GM12801 (cell line): ENCODE measurements around the gene ARHGDIG.

Experiments used
- TF ChIP-seq, protein P1 (sequence below): IDR thresholded peaks from one replicate; pipeline ENCODE4 v1.5.1; 2011; ENCODE audit warnings: control low read depth; ENCODE audit not compliant: insufficient read length; ENCODE audit errors: extremely low read depth

ARHGDIG gene

DNA sequence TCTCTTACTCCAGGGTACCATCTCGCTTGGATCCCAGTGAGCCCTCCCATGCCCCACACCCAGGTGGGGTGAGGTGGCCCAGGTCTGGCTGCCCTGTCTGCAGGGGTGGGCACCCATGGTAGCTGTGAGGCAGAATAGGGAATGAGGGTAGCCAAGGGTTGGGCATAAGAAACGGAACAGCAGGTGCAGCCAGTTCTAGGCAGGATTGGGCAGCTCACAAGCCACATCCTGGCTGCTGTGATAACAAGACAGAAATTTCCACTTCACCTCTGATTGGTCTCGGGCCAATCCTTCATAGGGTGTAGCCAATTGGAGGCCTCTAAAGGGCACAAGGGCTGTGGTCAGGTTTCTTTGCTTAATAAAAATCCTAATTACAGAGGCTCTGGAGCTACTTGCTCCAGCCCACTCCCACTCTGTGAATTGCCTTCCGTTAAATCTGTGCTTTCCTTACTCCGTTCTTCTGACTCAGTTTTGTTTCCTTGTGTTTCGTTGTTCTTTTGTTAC, 1.5 kb upstream of the ARHGDIG start:
- TF ChIP-seq, protein P1, sequence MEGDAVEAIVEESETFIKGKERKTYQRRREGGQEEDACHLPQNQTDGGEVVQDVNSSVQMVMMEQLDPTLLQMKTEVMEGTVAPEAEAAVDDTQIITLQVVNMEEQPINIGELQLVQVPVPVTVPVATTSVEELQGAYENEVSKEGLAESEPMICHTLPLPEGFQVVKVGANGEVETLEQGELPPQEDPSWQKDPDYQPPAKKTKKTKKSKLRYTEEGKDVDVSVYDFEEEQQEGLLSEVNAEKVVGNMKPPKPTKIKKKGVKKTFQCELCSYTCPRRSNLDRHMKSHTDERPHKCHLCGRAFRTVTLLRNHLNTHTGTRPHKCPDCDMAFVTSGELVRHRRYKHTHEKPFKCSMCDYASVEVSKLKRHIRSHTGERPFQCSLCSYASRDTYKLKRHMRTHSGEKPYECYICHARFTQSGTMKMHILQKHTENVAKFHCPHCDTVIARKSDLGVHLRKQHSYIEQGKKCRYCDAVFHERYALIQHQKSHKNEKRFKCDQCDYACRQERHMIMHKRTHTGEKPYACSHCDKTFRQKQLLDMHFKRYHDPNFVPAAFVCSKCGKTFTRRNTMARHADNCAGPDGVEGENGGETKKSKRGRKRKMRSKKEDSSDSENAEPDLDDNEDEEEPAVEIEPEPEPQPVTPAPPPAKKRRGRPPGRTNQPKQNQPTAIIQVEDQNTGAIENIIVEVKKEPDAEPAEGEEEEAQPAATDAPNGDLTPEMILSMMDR: no peak

DNA sequence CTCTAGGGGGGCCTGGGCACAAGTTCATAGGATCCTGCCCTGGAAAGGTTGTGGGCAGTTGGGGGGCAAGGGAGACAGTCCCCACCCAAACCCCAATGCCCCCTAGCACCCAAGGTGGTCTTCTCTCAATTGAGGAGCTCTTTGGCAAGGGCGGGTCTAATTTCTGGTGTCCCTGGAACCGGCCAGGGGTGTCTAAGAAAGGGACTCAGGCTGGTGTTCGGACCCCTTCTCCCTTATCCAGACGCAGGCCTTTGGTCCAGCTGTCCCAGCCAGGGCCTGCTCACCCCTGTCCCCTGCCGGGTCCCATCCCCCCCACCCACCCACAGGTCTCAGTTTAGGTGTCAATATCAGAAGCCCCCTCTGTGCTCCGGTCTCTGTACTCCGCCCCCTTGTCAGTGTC, 860 bp upstream of the ARHGDIG start:
- TF ChIP-seq, protein P1: no peak

DNA sequence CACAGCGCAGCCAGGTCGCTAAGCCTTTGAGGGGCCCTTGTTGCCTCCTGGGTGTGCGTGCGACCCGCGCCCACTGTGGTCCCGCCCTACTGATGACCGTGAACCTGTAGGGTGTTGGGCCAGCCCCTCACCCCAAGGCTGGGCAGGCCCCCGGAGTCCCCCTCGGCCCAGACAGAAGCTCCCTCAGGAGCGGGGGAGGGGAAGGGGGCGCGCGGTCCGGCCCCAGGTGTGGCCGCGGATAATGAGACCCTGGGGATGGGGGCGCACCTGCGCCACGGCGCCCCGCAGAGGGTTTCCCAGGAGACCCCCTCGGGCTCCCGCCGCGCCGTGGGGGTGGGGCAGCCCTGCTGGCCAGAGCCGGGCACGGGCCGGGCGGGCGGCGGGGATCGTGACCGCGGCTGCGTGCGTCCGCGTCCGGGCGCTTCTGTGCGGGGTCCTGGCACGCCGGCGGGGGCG, 358 bp upstream of the ARHGDIG start:
- TF ChIP-seq, protein P1: no peak

DNA sequence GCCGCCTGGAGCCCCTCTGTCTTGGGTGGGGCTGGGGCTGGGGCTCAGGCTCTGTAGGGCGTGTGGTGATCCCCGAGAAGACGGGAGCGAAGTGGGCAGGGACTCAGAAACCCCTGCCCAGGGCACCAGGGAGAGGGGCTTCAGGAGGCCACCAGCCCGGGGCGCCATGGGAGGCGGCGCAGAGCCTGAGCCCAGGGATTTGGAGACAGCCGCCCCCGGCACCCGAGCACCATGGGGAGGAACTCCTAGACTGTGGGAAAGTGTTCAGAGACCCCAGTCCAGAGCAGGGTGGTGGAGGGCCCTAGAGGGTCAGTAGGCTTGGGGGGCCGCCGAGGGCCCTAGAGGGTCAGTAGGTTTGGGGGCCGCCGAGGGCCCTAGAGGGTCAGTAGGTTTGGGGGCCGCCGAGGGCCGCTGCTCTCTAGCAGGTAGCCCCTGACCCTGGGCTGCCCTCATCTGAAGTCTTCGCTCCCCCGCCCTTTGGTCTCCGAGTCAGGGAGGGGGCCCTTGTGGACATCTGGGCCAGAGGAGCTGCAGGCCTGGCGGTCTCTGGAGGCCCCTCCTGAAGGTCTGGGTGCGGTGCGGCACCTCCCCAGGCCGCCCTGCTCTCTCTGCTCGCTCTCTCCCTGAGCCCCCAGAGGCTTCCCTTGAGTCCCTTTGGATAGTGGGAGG, 734 bp downstream of the ARHGDIG start:
- TF ChIP-seq, protein P1: no peak

DNA sequence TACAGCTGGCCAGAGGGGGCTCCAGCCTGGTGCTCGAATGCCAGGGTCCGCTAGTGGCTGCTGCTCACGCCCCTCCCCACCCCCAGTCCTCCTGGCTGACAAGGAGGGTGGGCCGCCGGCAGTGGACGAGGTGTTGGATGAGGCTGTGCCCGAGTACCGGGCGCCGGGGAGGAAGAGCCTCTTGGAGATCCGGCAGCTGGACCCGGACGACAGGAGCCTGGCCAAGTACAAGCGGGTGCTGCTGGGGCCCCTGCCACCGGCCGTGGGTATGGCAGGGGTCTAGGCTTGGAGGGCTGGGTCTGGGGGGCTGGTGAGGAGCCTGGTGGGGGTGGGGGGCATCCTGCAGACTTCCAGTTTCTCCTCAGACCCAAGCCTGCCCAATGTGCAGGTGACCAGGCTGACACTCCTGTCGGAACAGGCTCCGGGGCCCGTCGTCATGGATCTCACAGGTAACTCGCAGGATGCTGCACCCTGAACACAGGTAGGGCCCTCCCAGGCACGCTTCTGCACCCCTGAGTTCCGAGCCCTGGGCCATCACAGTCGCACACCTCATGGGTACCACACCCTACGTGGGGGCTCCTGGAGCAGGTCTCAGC, 1.4 kb downstream of the ARHGDIG start:
- TF ChIP-seq, protein P1: no peak

DNA sequence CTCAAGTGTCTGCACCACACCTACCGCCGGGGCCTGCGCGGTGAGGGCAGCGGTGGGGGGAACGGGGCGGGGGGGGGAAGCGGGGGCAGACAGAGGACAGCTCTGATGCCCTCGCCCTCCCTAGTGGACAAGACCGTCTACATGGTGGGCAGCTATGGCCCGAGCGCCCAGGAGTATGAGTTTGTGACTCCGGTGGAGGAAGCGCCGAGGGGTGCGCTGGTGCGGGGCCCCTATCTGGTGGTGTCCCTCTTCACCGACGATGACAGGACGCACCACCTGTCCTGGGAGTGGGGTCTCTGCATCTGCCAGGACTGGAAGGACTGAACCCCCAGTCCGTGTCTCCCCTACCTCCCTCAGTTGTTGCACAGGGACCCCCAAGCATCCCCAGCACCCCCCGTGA, 2.1 kb downstream of the ARHGDIG start:
- TF ChIP-seq, protein P1: no peak

DNA sequence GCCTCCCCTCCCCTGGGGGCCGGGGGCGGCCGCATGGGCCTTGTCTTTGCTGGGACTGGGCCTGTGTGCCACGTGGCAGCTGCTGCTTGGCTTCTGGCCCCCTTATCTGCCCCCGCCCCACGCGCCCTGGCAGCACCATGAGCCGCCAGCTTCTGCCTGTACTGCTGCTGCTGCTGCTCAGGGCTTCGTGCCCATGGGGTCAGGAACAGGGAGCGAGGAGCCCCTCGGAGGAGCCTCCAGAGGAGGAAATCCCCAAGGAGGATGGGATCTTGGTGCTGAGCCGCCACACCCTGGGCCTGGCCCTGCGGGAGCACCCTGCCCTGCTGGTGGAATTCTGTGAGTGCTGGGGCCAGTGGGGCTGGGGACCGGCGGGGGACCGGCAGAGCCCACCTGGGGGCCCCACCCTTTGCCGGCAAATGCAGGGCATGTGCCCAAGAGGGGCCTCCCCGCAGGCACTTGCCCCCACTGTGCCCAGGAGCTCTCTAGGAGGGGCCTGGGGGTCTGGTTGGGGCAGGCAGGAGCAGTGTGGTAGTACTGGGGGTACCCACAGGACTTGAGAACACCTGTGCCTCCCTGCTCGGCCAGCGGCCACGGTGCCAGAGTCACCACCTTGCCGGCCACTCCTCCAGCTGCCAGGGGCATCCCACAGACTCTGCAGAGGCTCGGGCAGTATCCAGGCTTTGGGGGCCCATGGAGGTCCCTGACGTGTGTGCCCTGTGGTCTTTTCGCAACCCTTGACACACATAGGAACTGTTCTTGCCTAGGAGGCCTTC, 2.8 kb downstream of the ARHGDIG start, which contains the start of gene PDIA2:
TSS of gene PDIA2 (plus strand) at position 132 of the 773 bp plus-strand sequence. CDS start at position 138, 6 bp downstream.
- TF ChIP-seq, protein P1: no peak
